Activated T-cell treated with anti-CD3 and anti-CD28 coated beads, Interleukin-2, amount 50 U/mL, for 72 hours (primary cell): Measurements from ENCODE around the gene STMN1. TPM values are rescaled to one million over a fixed set of nuclear protein-coding genes. Genes with fewer than 3 reads are reported as not detected.

ENCODE experiments used
- total RNA-seq, 2 donors: library from RNA; stranded (reverse); gene quantifications; one replicate each; pipeline ENCODE4 v1.2.3, GENCODE V29; 2022

STMN1 gene
- total RNA-seq, 2 donors from 2014 or later, result 379 to 478 TPM

Other genes starting within 250 kb of the STMN1 start
- gene SELENON, start 106.2 kb downstream of the STMN1 start, total RNA-seq, result 10 to 100 TPM; 29.5 to 31.1 TPM
- gene MTFR1L, start 86.5 kb downstream of the STMN1 start, total RNA-seq, result 10 to 100 TPM; 34.0 to 39.1 TPM
- gene AUNIP, start 47.0 kb downstream of the STMN1 start, total RNA-seq, result 1 to 10 TPM; 6.9 to 9.9 TPM
- 1 to 10 TPM; 4.6 to 5.1 TPM for gene PAQR7, start 30.7 kb downstream of the STMN1 start, total RNA-seq
- gene PAFAH2, start 91.6 kb upstream of the STMN1 start, total RNA-seq, result 10 to 100 TPM in 1 of 2 donors, 1 to 10 TPM in 1; 8.4 to 10.1 TPM
- not detected for gene EXTL1, start 115.4 kb upstream of the STMN1 start, total RNA-seq
- gene SLC30A2, start 139.7 kb upstream of the STMN1 start, total RNA-seq, result not detected
- gene TRIM63, start 161.2 kb upstream of the STMN1 start, total RNA-seq, result under 1 TPM in 1 of 2 donors, not detected in 1; 0.35 TPM
- 10 to 100 TPM; 17.9 to 22.5 TPM for gene PDIK1L, start 205.4 kb upstream of the STMN1 start, total RNA-seq